ENCODE data around the gene GRXCR1.

DNA sequence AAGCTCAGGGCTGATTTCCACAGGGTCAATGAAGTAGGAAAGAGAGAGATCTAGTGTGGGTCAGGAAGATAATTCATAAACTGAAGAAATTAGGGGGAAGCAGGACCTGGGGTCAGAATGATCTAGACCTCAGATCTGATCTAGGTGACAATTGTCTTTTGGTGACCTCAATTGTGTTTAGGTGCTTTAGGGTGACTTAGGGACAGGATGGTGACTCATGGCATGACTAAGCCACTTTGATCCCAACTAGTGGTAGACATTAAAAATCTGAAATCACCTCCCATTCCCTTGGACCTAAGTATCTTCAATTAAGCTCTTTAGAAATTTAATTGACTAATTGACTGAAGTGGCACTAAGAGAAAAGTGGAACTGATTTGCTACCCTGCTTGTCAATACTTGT is 36.7 kb upstream of the GRXCR1 start:
- TF ChIP-seq, protein P1, sequence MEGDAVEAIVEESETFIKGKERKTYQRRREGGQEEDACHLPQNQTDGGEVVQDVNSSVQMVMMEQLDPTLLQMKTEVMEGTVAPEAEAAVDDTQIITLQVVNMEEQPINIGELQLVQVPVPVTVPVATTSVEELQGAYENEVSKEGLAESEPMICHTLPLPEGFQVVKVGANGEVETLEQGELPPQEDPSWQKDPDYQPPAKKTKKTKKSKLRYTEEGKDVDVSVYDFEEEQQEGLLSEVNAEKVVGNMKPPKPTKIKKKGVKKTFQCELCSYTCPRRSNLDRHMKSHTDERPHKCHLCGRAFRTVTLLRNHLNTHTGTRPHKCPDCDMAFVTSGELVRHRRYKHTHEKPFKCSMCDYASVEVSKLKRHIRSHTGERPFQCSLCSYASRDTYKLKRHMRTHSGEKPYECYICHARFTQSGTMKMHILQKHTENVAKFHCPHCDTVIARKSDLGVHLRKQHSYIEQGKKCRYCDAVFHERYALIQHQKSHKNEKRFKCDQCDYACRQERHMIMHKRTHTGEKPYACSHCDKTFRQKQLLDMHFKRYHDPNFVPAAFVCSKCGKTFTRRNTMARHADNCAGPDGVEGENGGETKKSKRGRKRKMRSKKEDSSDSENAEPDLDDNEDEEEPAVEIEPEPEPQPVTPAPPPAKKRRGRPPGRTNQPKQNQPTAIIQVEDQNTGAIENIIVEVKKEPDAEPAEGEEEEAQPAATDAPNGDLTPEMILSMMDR (conservative IDR thresholded peaks at IDR 0.05; ENCODE audit: low read length): no peak
- TF ChIP-seq EZH2phosphoT487 (IDR thresholded peaks at IDR 0.05; ENCODE audit: borderline replicate concordance): no peak

Data from Loucy (cell line).